Colon (tissue), 2 donors: ENCODE data around the gene IGFBPL1.
"Not testable (repeated sequence)": the region's sequence is repeated elsewhere in the genome, so short reads cannot be mapped to it uniquely, and the experiment has no call there.

Experiments
- FAIRE-seq: peaks from 2 replicates; lab custom pipeline; 2012; peaks lifted over from hg19 to GRCh38; lab: Jason Lieb, UNC
- donor health status: control.
- donor health status: control.

The IGFBPL1 gene

GRCh38 chr9:38423973-38424843 is at the start of gene IGFBPL1:
Gene IGFBPL1, minus strand, starts transcription at chr9:38424454. Its CDS starts 30 bp downstream, at chr9:38424424.
- no peak for FAIRE-seq

GRCh38 chr9:38472583-38473249 is 48.5 kb upstream of the IGFBPL1 start:
- FAIRE-seq = not testable (repeated sequence)

GRCh38 chr9:38467404-38467803 is 43.1 kb upstream of the IGFBPL1 start:
- no peak for FAIRE-seq

GRCh38 chr9:38453835-38454234 is 29.6 kb upstream of the IGFBPL1 start:
- no peak for FAIRE-seq

- no peak for FAIRE-seq
Observed at GRCh38 chr9:38451162-38451561, 26.9 kb upstream of the IGFBPL1 start.

- FAIRE-seq = no peak
Observed at GRCh38 chr9:38447703-38448102, 23.4 kb upstream of the IGFBPL1 start.

GRCh38 chr9:38445154-38446043 is 21.1 kb upstream of the IGFBPL1 start:
- FAIRE-seq = no peak

GRCh38 chr9:38443597-38443996 is 19.3 kb upstream of the IGFBPL1 start:
- FAIRE-seq = no peak

GRCh38 chr9:38443181-38443580 is 18.9 kb upstream of the IGFBPL1 start:
- no peak for FAIRE-seq

- FAIRE-seq = no peak
Observed at GRCh38 chr9:38442473-38443096, 18.3 kb upstream of the IGFBPL1 start.

GRCh38 chr9:38441347-38442085 is 17.3 kb upstream of the IGFBPL1 start:
- FAIRE-seq = no peak

GRCh38 chr9:38440516-38440915 is 16.3 kb upstream of the IGFBPL1 start:
- FAIRE-seq = no peak

- FAIRE-seq = no peak
Observed at GRCh38 chr9:38439916-38440301, 15.7 kb upstream of the IGFBPL1 start.

GRCh38 chr9:38439291-38439915 is 15.1 kb upstream of the IGFBPL1 start:
- no peak for FAIRE-seq

- FAIRE-seq = no peak
Observed at GRCh38 chr9:38437193-38437823, 13.1 kb upstream of the IGFBPL1 start.

- no peak for FAIRE-seq
Observed at GRCh38 chr9:38436708-38437107, 12.5 kb upstream of the IGFBPL1 start.

- no peak for FAIRE-seq
Observed at GRCh38 chr9:38435521-38435920, 11.3 kb upstream of the IGFBPL1 start.

- FAIRE-seq = no peak
Observed at GRCh38 chr9:38434853-38435252, 10.6 kb upstream of the IGFBPL1 start.

- FAIRE-seq = no peak
Observed at GRCh38 chr9:38434365-38434764, 10.1 kb upstream of the IGFBPL1 start.

GRCh38 chr9:38432922-38433510 is 8.8 kb upstream of the IGFBPL1 start:
- FAIRE-seq = no peak
